ENCODE data around the gene UPF3B.

DNA sequence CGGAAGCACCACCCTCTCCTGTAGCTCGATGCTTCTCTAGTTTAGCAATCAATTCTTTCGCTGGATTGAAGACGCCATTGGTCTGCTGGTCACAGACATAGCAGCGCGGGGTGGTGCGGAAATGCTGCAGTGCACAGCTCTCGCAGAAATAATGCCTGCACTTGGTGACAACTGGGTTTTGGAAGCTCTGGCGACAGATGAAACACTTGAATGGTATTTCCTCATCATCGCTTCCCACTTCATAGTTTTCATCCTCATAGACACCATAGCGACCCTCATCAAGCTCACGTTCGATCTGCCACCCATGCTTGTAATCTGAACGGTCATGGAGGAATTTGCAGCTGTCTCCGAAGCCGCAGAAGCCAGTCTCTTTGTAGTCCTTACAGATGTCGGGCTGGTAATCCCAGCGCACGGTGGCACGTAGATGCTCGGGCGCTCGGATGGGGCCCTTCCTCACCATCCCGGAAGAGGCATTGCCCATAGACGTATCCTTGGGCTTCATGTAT, 17.9 kb upstream of the UPF3B start:
- TF ChIP-seq CTCF (IDR thresholded peaks at IDR 0.05) (no peak), SIN3A (IDR thresholded peaks at IDR 0.05; ENCODE audit: borderline replicate concordance, insufficient read depth, low read depth, low read length) (0 out of 2 replicates have a peak, but pooled peaks have one; percentile 41), POLR2AphosphoS5 (IDR thresholded peaks at IDR 0.05; ENCODE audit: low read depth, low read length) (no peak), TCF7L2 (IDR thresholded peaks at IDR 0.05; ENCODE audit: low read depth, low read length) (no peak)
- TF ChIP-seq, protein P1, sequence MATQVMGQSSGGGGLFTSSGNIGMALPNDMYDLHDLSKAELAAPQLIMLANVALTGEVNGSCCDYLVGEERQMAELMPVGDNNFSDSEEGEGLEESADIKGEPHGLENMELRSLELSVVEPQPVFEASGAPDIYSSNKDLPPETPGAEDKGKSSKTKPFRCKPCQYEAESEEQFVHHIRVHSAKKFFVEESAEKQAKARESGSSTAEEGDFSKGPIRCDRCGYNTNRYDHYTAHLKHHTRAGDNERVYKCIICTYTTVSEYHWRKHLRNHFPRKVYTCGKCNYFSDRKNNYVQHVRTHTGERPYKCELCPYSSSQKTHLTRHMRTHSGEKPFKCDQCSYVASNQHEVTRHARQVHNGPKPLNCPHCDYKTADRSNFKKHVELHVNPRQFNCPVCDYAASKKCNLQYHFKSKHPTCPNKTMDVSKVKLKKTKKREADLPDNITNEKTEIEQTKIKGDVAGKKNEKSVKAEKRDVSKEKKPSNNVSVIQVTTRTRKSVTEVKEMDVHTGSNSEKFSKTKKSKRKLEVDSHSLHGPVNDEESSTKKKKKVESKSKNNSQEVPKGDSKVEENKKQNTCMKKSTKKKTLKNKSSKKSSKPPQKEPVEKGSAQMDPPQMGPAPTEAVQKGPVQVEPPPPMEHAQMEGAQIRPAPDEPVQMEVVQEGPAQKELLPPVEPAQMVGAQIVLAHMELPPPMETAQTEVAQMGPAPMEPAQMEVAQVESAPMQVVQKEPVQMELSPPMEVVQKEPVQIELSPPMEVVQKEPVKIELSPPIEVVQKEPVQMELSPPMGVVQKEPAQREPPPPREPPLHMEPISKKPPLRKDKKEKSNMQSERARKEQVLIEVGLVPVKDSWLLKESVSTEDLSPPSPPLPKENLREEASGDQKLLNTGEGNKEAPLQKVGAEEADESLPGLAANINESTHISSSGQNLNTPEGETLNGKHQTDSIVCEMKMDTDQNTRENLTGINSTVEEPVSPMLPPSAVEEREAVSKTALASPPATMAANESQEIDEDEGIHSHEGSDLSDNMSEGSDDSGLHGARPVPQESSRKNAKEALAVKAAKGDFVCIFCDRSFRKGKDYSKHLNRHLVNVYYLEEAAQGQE (IDR thresholded peaks at IDR 0.05; ENCODE audit: insufficient read depth in 1 of 2, low read depth in 2 of 2, low read length in 1 of 2): no peak
